ENCODE results near the gene SCARB2.

- TF ChIP-seq EZH2 (IDR thresholded peaks at IDR 0.05; ENCODE audit: low read length, missing control alignments) = no peak
- no peak for TF ChIP-seq CTCF (conservative IDR thresholded peaks at IDR 0.05 in 1 of 2, IDR thresholded peaks at IDR 0.05 in 1 of 2; ENCODE audit: low read depth in 1 of 2, low read length in 2 of 2)
These were observed 17.2 kb downstream of the SCARB2 start for GRCh38 chr4:76196376-76196775.

Measured in fibroblast of lung (primary cell).